ENCODE results near the gene MON1A. TPM values are rescaled to one million over a fixed set of nuclear protein-coding genes. Genes with fewer than 3 reads are reported as not detected.

The MON1A gene
- total and polyA plus RNA-seq, 4 donors, result 7.0 to 12.3 (median 9.4) TPM

GRCh38 chr3:49871531-49872153 is 58.0 kb downstream of the MON1A start:
- H3K36me3 ChIP-seq (ENCODE audit: control insufficient read depth in 4 of 4, insufficient read depth in 4 of 4, low read length in 4 of 4), result no peaks in the 10 kb centered on the region
- peaks cover 5 to 37% (median 25%) of the 10 kb centered on the region in 3 donors for H3K27me3 ChIP-seq (ENCODE audit: control insufficient read depth in 3 of 3, insufficient read depth in 3 of 3, low read length in 2 of 3)
- no peak overlapping the region for H3K9ac ChIP-seq (ENCODE audit: insufficient read depth in 1 of 2, low read length in 2 of 2)
- TF ChIP-seq CTCF (IDR thresholded peaks at IDR 0.05; ENCODE audit: control extremely low read depth, extremely low read depth), result no peak
- H3K27ac ChIP-seq (ENCODE audit: low read depth in 1 of 2, low read length in 1 of 2), result no peak overlapping the region
- 73 to 88% methylated on average over 10 of the region's 10 CpGs for whole genome bisulfite sequencing, 2 donors
- peak in 1 of 3 donors; percentile 37 for DNase-seq
- no peak overlapping the region for H3K4me3 ChIP-seq
- no peak for ATAC-seq (ENCODE audit: insufficient read depth, low FRiP score)
- H3K4me1 ChIP-seq (ENCODE audit: control insufficient read depth in 5 of 5, insufficient read depth in 5 of 5, low read length in 5 of 5), result peaks cover 0 to 11% (median 4%) of the 10 kb centered on the region in 5 donors
- H3K9me3 ChIP-seq (ENCODE audit: control insufficient read depth in 4 of 4, insufficient read depth in 3 of 4, low read length in 3 of 4), result peaks cover 0 to 2% (median 0%) of the 10 kb centered on the region in 4 donors

DNA sequence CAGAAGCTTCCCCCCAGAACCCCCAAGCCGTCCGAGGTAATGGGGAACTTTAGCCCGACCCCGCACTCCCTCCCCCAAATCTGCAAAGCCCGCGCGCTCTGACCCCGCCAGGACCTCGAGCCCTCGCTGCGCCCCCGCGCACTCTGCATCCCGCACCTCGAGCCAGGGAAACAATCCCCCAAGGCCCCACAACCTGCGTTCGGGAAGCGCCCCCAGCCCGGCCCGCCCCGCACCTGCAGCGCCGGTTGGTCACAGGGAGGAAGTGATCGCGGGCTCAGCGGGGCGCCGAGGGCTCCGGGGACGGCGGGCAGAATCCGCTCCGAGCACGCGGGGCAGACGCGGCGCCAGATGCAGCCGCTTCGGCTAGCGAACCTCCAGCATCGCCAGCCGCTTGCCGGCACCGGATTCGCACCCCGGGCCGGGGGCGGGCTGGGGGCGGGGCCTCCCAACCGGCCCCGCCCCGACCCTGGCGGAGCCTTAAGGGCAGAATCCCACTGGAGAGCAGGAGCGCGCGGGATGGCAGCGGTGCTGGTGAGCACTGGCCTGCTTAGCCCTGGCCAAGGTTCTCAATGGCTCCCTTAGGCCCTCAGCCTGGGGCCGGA is 60.0 kb downstream of the MON1A start, which contains the start of gene CAMKV:
CAMKV (minus strand) TSS at position 382 of the 602 bp plus-strand sequence. CDS start 7,518 bp downstream, outside the sequence.
- H3K4me1 ChIP-seq (ENCODE audit: control insufficient read depth in 5 of 5, insufficient read depth in 5 of 5, low read length in 5 of 5), result peaks cover 0 to 11% (median 4%) of the 10 kb centered on the region in 5 donors
- ATAC-seq (ENCODE audit: insufficient read depth, low FRiP score) (no peak), DNase-seq (no peak)
- no peak for TF ChIP-seq CTCF (IDR thresholded peaks at IDR 0.05; ENCODE audit: control extremely low read depth, extremely low read depth)
- peaks cover 0 to 2% (median 0%) of the 10 kb centered on the region in 4 donors for H3K9me3 ChIP-seq (ENCODE audit: control insufficient read depth in 4 of 4, insufficient read depth in 3 of 4, low read length in 3 of 4)
- peaks cover 5 to 39% (median 25%) of the 10 kb centered on the region in 3 donors for H3K27me3 ChIP-seq (ENCODE audit: control insufficient read depth in 3 of 3, insufficient read depth in 3 of 3, low read length in 2 of 3)
- 1 to 2% methylated on average over 50 to 59 of the region's 59 CpGs for WGBS, 2 donors
- no peak within 1 kb of the TSS for H3K9ac ChIP-seq (ENCODE audit: insufficient read depth in 1 of 2, low read length in 2 of 2)
- H3K27ac ChIP-seq (ENCODE audit: low read depth in 1 of 2, low read length in 1 of 2), result no peak within 1 kb of the TSS
- H3K36me3 ChIP-seq (ENCODE audit: control insufficient read depth in 4 of 4, insufficient read depth in 4 of 4, low read length in 4 of 4), result no peaks in the 10 kb centered on the region
- no peak within 1 kb of the TSS for H3K4me3 ChIP-seq

- Histone ChIP-seq H3K4me1 (ENCODE audit: control insufficient read depth in 5 of 5, insufficient read depth in 5 of 5, low read length in 5 of 5) (peaks cover 0 to 11% (median 4%) of the 10 kb centered on the region in 5 donors), H3K9ac (ENCODE audit: insufficient read depth in 1 of 2, low read length in 2 of 2) (no peak overlapping the region), H3K27ac (ENCODE audit: low read depth in 1 of 2, low read length in 1 of 2) (no peak overlapping the region), H3K36me3 (ENCODE audit: control insufficient read depth in 4 of 4, insufficient read depth in 4 of 4, low read length in 4 of 4) (no peaks in the 10 kb centered on the region), H3K4me3 (no peak overlapping the region), H3K27me3 (ENCODE audit: control insufficient read depth in 3 of 3, insufficient read depth in 3 of 3, low read length in 2 of 3) (peaks cover 5 to 39% (median 25%) of the 10 kb centered on the region in 3 donors), H3K9me3 (ENCODE audit: control insufficient read depth in 4 of 4, insufficient read depth in 3 of 4, low read length in 3 of 4) (peaks cover 0 to 2% (median 0%) of the 10 kb centered on the region in 4 donors)
- 3 to 4% methylated on average over 23 of the region's 23 CpGs for WGBS, 2 donors
- DNase-seq, result no peak
- no peak for TF ChIP-seq CTCF (IDR thresholded peaks at IDR 0.05; ENCODE audit: control extremely low read depth, extremely low read depth)
- ATAC-seq (ENCODE audit: insufficient read depth, low FRiP score), result no peak
Observed at GRCh38 chr3:49868862-49869466, 60.6 kb downstream of the MON1A start.

Measured in lung (tissue), 12 donors.